GM18507 (cell line): ENCODE results near the gene IGFBP7.

Experiments used
- DNase-seq: peaks from one replicate; pipeline ENCODE4 v3.0.0; 2011; ENCODE audit warnings: low read depth; ENCODE audit not compliant: insufficient read length; ENCODE audit errors: extremely low spot score
- FAIRE-seq: peaks from 2 replicates; lab custom pipeline; 2011; peaks lifted over from hg19 to GRCh38; lab: Jason Lieb, UNC

The IGFBP7 gene

GRCh38 chr4:57100979-57101651 lies 9.1 kb downstream of the IGFBP7 start:
- no peak for FAIRE-seq

GRCh38 chr4:57099363-57099762 lies 10.8 kb downstream of the IGFBP7 start:
- FAIRE-seq: no peak

More at GRCh38 chr4:57100979-57101651, 9.1 kb downstream of the IGFBP7 start:
- DNase-seq: no peak

GRCh38 chr4:57098941-57099340 lies 11.2 kb downstream of the IGFBP7 start:
- DNase-seq: no peak
- no peak for FAIRE-seq

More at GRCh38 chr4:57099363-57099762, 10.8 kb downstream of the IGFBP7 start:
- DNase-seq: no peak

- no peak for FAIRE-seq
- no peak for DNase-seq
Measured at GRCh38 chr4:57098415-57098814, 11.8 kb downstream of the IGFBP7 start.

GRCh38 chr4:57097711-57098110 lies 12.5 kb downstream of the IGFBP7 start:
- no peak for FAIRE-seq
- no peak for DNase-seq

GRCh38 chr4:57095956-57096355 lies 14.2 kb downstream of the IGFBP7 start:
- FAIRE-seq (no peak), DNase-seq (no peak)

- DNase-seq: no peak
- FAIRE-seq: no peak
Measured at GRCh38 chr4:57095245-57095644, 14.9 kb downstream of the IGFBP7 start.

- no peak for FAIRE-seq
- no peak for DNase-seq
Measured at GRCh38 chr4:57094832-57095223, 15.4 kb downstream of the IGFBP7 start.

GRCh38 chr4:57093845-57094831 lies 16.0 kb downstream of the IGFBP7 start:
- DNase-seq: no peak
- FAIRE-seq: no peak

- DNase-seq (no peak), FAIRE-seq (no peak)
Measured at GRCh38 chr4:57091657-57092162, 18.5 kb downstream of the IGFBP7 start.

GRCh38 chr4:57090079-57090478 lies 20.1 kb downstream of the IGFBP7 start:
- DNase-seq: no peak
- no peak for FAIRE-seq

- FAIRE-seq: no peak
Measured at GRCh38 chr4:57089549-57089948, 20.6 kb downstream of the IGFBP7 start.

GRCh38 chr4:57086031-57086723 lies 24.0 kb downstream of the IGFBP7 start:
- FAIRE-seq (no peak), DNase-seq (no peak)

More at GRCh38 chr4:57089549-57089948, 20.6 kb downstream of the IGFBP7 start:
- DNase-seq: no peak

GRCh38 chr4:57085278-57085677 lies 24.9 kb downstream of the IGFBP7 start:
- FAIRE-seq (no peak), DNase-seq (no peak)

- FAIRE-seq (no peak), DNase-seq (no peak)
Measured at GRCh38 chr4:57084360-57084759, 25.8 kb downstream of the IGFBP7 start.

- DNase-seq: no peak
- no peak for FAIRE-seq
Measured at GRCh38 chr4:57083090-57083489, 27.1 kb downstream of the IGFBP7 start.

- DNase-seq (no peak), FAIRE-seq (no peak)
Measured at GRCh38 chr4:57081651-57082621, 28.2 kb downstream of the IGFBP7 start.

- DNase-seq (no peak), FAIRE-seq (no peak)
Measured at GRCh38 chr4:57080781-57081650, 29.2 kb downstream of the IGFBP7 start.
